H1 (cell line): ENCODE results near the gene ARL6IP4. TPM values are rescaled to one million over a fixed set of nuclear protein-coding genes. Genes with fewer than 3 reads are reported as not detected.

Source experiments
- CTCF ChIA-PET: fragments of 300-600 bp; sonication (Branson Sonifier 250); formaldehyde crosslinking; loops from one replicate; lab custom pipeline; 2021; ENCODE audit not compliant: partially characterized antibody; lab: Charles Lee
- POLR2A ChIA-PET: fragments of 300-600 bp; sonication (Branson Sonifier 250); formaldehyde crosslinking; loops from one replicate; lab custom pipeline; 2021; ENCODE audit warnings: inconsistent platforms; ENCODE audit not compliant: partially characterized antibody; lab: Charles Lee
- DNase-seq, 2 experiments: peaks; one replicate each; pipeline versions ENCODE4 v3.0.0 to v3.0.0-alpha.2; 2010 to 2022; ENCODE audit warnings: low spot score in 2 of 2, low read depth in 1 of 2, mixed read lengths in 1 of 2
- FAIRE-seq: peaks from 2 replicates; lab custom pipeline; 2011; peaks lifted over from hg19 to GRCh38; lab: Jason Lieb, UNC
- H2AFZ ChIP-seq: 2 replicates; pipeline ENCODE4 v1.8.1; 2012; ENCODE audit warnings: low read length, inconsistent platforms
- H2AK5ac ChIP-seq: 2 replicates; pipeline ENCODE4 v1.6.1; 2013; ENCODE audit warnings: low read depth, low read length
- H2BK120ac ChIP-seq: replicated peaks from 2 replicates; pipeline ENCODE3; 2013; ENCODE audit warnings: low read depth, low read length, inconsistent platforms
- H2BK12ac ChIP-seq: 2 replicates; pipeline ENCODE4 v1.6.1; 2013; ENCODE audit warnings: low read depth, low read length
- H2BK15ac ChIP-seq: 2 replicates; pipeline ENCODE4 v1.6.1; 2013; ENCODE audit warnings: low read length
- H2BK20ac ChIP-seq: 2 replicates; pipeline ENCODE4 v1.6.1; 2013; ENCODE audit warnings: low read length
- H2BK5ac ChIP-seq: 2 replicates; pipeline ENCODE4 v1.6.1; 2013; ENCODE audit warnings: low read depth, low read length
- H3K14ac ChIP-seq: 2 replicates; pipeline ENCODE4 v1.6.1; 2013; ENCODE audit warnings: inconsistent platforms; ENCODE audit not compliant: insufficient read length
- H3K18ac ChIP-seq: 2 replicates; pipeline ENCODE4 v1.6.1; 2013; ENCODE audit warnings: low read length; ENCODE audit errors: extremely low read depth
- H3K23ac ChIP-seq: 2 replicates; pipeline ENCODE4 v1.6.1; 2013; ENCODE audit warnings: inconsistent platforms; ENCODE audit not compliant: insufficient read length
- H3K23me2 ChIP-seq: 2 replicates; pipeline ENCODE4 v1.6.1; 2013; ENCODE audit warnings: low read depth, low read length
- H3K27ac ChIP-seq: 2 replicates; pipeline ENCODE4 v1.6.1; 2011; ENCODE audit warnings: low read depth, low read length, inconsistent platforms
- H3K27me3 ChIP-seq, 4 experiments: replicated peaks in 1 of 4; 1 replicate in 1 of 4; 2 replicates in 3 of 4; pipeline versions ENCODE4 v1.6.1 to v1.8.1; 2011 to 2013; ENCODE audit warnings: low read length in 3 of 4, mild to moderate bottlenecking in 3 of 4, inconsistent platforms in 2 of 4, mixed read lengths in 2 of 4, moderate library complexity in 1 of 4; ENCODE audit not compliant: control insufficient read depth in 3 of 4, insufficient read depth in 3 of 4; ENCODE audit errors: extremely low read depth in 1 of 4
- H3K36me3 ChIP-seq, 4 experiments: 2 replicates each; pipeline versions ENCODE4 v1.6.1 to v1.8.1; 2011 to 2013; ENCODE audit warnings: mild to moderate bottlenecking in 4 of 4, low read length in 3 of 4, moderate library complexity in 2 of 4, control low read depth in 1 of 4, inconsistent platforms in 1 of 4; ENCODE audit not compliant: insufficient read depth in 4 of 4, control insufficient read depth in 2 of 4
- H3K4ac ChIP-seq: replicated peaks from 2 replicates; pipeline ENCODE3; 2013; ENCODE audit warnings: low read length, low read depth, mixed read lengths, inconsistent platforms; ENCODE audit not compliant: insufficient read length
- H3K4me1 ChIP-seq, 4 experiments: replicated peaks in 1 of 4; 1 replicate in 1 of 4; 2 replicates in 3 of 4; pipeline versions ENCODE4 v1.6.1 to v1.8.1; 2011 to 2013; ENCODE audit warnings: low read length in 3 of 4, inconsistent platforms in 2 of 4, mixed read lengths in 1 of 4; ENCODE audit not compliant: insufficient read depth in 4 of 4, control insufficient read depth in 3 of 4
- H3K4me2 ChIP-seq, 2 experiments: 2 replicates each; pipeline versions ENCODE4 v1.6.1 to v1.8.1; 2011 to 2013; ENCODE audit warnings: low read depth in 2 of 2, low read length in 2 of 2, control low read depth in 1 of 2, inconsistent platforms in 1 of 2, mild to moderate bottlenecking in 1 of 2; ENCODE audit not compliant: insufficient read depth in 1 of 2
- H3K4me3 ChIP-seq, 4 experiments: fragments of 200-600, 300-600 bp in 1 of 4; sonication (generic), shearing (Covaris generic), sonication (Bioruptor Twin) in 1 of 4; 2 replicates each; pipeline versions ENCODE4 v1.5.1 to v1.8.1; 2011 to 2016; ENCODE audit warnings: low read length in 4 of 4, low read depth in 3 of 4, control low read depth in 2 of 4, inconsistent platforms in 2 of 4, mild to moderate bottlenecking in 2 of 4, mixed read lengths in 1 of 4, moderate library complexity in 1 of 4; ENCODE audit not compliant: insufficient read depth in 2 of 4; ENCODE audit errors: extremely low read depth in 1 of 4
- H3K56ac ChIP-seq: replicated peaks from 2 replicates; pipeline ENCODE3; 2013; ENCODE audit warnings: low read depth, mild to moderate bottlenecking, mixed read lengths, low read length, inconsistent platforms; ENCODE audit not compliant: insufficient read length
- H3K79me1 ChIP-seq: 2 replicates; pipeline ENCODE4 v1.6.1; 2013; ENCODE audit warnings: low read depth, low read length, control low read depth
- H3K79me2 ChIP-seq, 2 experiments: 2 replicates each; pipeline versions ENCODE4 v1.6.1 to v1.8.1; 2012 to 2013; ENCODE audit warnings: low read length in 2 of 2, mild to moderate bottlenecking in 2 of 2, inconsistent platforms in 1 of 2; ENCODE audit not compliant: insufficient read depth in 2 of 2, control insufficient read depth in 1 of 2
- H3K9ac ChIP-seq, 4 experiments: replicated peaks in 1 of 4; 1 replicate in 1 of 4; 2 replicates in 3 of 4; pipeline versions ENCODE4 v1.6.1 to v1.8.1; 2011 to 2013; ENCODE audit warnings: low read depth in 3 of 4, low read length in 3 of 4, control low read depth in 2 of 4, mild to moderate bottlenecking in 2 of 4, moderate library complexity in 2 of 4, inconsistent platforms in 1 of 4; ENCODE audit errors: extremely low read depth in 1 of 4
- H3K9me3 ChIP-seq, 2 experiments: 2 replicates each; pipeline versions ENCODE4 v1.6.1 to v1.8.1; 2012 to 2013; ENCODE audit warnings: mild to moderate bottlenecking in 2 of 2, moderate library complexity in 2 of 2, control low read depth in 1 of 2, inconsistent platforms in 1 of 2, low read depth in 1 of 2, low read length in 1 of 2, mixed read lengths in 1 of 2; ENCODE audit not compliant: insufficient read depth in 2 of 2
- H4K20me1 ChIP-seq, 2 experiments: replicated peaks in 1 of 2; 2 replicates each; pipeline versions ENCODE3 to v1.8.1; 2011 to 2013; ENCODE audit warnings: inconsistent platforms in 2 of 2, low read length in 2 of 2, mild to moderate bottlenecking in 1 of 2; ENCODE audit not compliant: insufficient read depth in 2 of 2, control insufficient read depth in 1 of 2
- H4K5ac ChIP-seq: 2 replicates; pipeline ENCODE4 v1.6.1; 2013; ENCODE audit warnings: low read length, low read depth, mixed read lengths, inconsistent platforms; ENCODE audit not compliant: insufficient read length
- H4K8ac ChIP-seq: 2 replicates; pipeline ENCODE4 v1.8.0; 2013; ENCODE audit warnings: mild to moderate bottlenecking, moderate library complexity, low read length, inconsistent platforms; ENCODE audit not compliant: insufficient read depth; ENCODE audit errors: extremely low read depth
- H4K91ac ChIP-seq: replicated peaks from 2 replicates; pipeline ENCODE3; 2013; ENCODE audit warnings: low read length, mixed read lengths, inconsistent platforms; ENCODE audit not compliant: insufficient read length
- ASH2L ChIP-seq: fragments of 200-600, 300-600 bp; sonication (generic); IDR thresholded peaks from one replicate; pipeline ENCODE4 v1.7.1; 2017; ENCODE audit warnings: low read length
- CTBP2 ChIP-seq: IDR thresholded peaks from 2 replicates; pipeline ENCODE4 v1.7.0; 2011; ENCODE audit warnings: borderline replicate concordance, mild to moderate bottlenecking, moderate library complexity, mixed read lengths, low read length; ENCODE audit not compliant: insufficient read depth, insufficient read length
- JUND ChIP-seq: IDR thresholded peaks from 2 replicates; pipeline ENCODE4 v1.6.1; 2011; ENCODE audit warnings: mild to moderate bottlenecking, improper control_type of control experiment, low read length
- SIRT6 ChIP-seq: IDR thresholded peaks from one replicate; pipeline ENCODE4 v1.7.1; 2012; ENCODE audit warnings: low read length, inconsistent platforms
- TCF12 ChIP-seq: IDR thresholded peaks from 2 replicates; pipeline ENCODE4 v1.6.1; 2011; ENCODE audit warnings: low read depth, mild to moderate bottlenecking, low read length
- WGBS, 2 experiments: shearing (Covaris generic) in 1 of 2; methylation state at CpG; one replicate each; pipeline versions ENCODE4 v1.1.6 to v1.1.7; 2013 to 2015; ENCODE audit warnings: low lambda C conversion rate in 2 of 2, mixed read lengths in 2 of 2, inconsistent platforms in 1 of 2, low coverage in 1 of 2, missing lambda C conversion rate in 1 of 2; ENCODE audit not compliant: insufficient replicate concordance in 2 of 2, insufficient coverage in 1 of 2, insufficient read length in 1 of 2; ENCODE audit errors: extremely low coverage in 1 of 2, missing lambda C conversion rate in 1 of 2; 5-methylcytosine and 5-hydroxymethylcytosine counted together
- polyA plus RNA-seq, 7 experiments: library from polyadenylated mRNA; depleted of rRNA in 3 of 7; stranded (reverse) in 5 of 7; unstranded in 2 of 7; fragments of >200 nt in 5 of 7; fragments of 200-250 nt in 2 of 7; gene quantifications; 1 replicate in 5 of 7; 2 replicates in 1 of 7; 4 replicates in 1 of 7; pipeline versions ENCODE4 v1.2.1 to v1.2.3, GENCODE V29; 2011 to 2013; ENCODE audit warnings: missing spikeins in 2 of 7, mixed read lengths in 2 of 7
- total RNA-seq: library from RNA; stranded (reverse); fragmentation: NEBNext Ultra II Directional; extraction: Animal tissue kit (Norgen Biotek cat#: 25700); gene quantifications from 2 replicates; pipeline ENCODE4 v1.2.1, GENCODE V29; 2021

Gene ARL6IP4
- total and polyA plus RNA-seq, 2 of the 8 experiments (the other 6 are each of a cell fraction or from before 2014, with no cell fraction given), result 76.4 to 109 TPM

DNA sequence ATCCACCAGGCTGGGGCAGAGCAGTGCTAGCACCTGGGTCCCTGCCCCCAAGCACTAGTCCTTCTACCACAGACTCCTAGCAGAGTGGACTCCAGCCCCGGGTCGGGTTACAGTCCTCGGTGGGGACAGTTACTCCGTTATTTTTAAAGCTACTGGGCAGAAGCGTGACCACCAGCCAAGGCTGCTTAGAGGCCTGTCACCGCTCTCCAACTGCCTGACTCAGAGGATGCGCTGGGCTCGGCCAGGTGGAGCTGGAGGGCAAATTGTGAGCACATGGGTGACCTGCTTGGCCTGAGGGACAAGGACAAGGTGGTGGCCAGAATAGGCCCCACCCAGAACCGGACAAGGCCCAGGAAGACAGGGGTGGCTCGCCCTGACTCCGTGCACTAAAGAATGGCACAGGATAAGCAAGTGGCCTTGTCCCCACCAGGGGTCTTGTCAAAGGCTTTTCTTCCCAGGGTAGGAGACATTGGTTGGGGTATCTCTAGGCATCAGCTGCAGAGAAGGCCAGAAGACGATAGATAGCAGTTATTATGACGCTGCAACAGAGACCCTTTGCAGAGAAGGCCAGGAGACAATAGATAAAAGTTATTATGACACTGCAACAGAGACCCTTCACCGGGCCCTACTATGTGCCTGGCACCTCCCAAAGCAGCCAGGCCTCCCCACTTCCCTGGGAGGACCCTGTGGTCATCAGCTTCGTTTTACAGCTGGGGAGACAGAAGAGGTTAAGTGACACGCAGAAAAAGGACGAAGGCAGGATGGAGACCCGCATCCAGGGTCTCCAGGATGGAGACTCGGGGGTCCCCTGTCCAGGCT is 15.8 kb upstream of the ARL6IP4 start:
- H3K27ac ChIP-seq, result no peak overlapping the region
- DNase-seq, result no peak
- no peak overlapping the region for H3K18ac ChIP-seq
- FAIRE-seq, result no peak
- no peak overlapping the region for H3K23ac ChIP-seq
- POLR2A ChIA-PET, result interaction anchor here (1.0 to 1.2 kb wide), 2 partner anchors 18 to 273 kb away, joined by 3 to 5 read pairs; no protein-coding TSS in a partner anchor
- CTCF ChIA-PET, result interaction anchor here (0.9 to 2.0 kb wide), 4 partner anchors 8 to 273 kb away, joined by 3 to 6 read pairs (median 4); no protein-coding TSS in a partner anchor
- H2BK15ac ChIP-seq, result no peak overlapping the region
- H4K20me1 ChIP-seq, result peaks cover 5 to 13% of the 10 kb centered on the region in 2 experiments
- H3K36me3 ChIP-seq, result peaks cover 0 to under 1% (median 0%) of the 10 kb centered on the region in 4 experiments; a peak in 1 of 8 replicates
- no peak overlapping the region for H2AFZ ChIP-seq
- H2BK120ac ChIP-seq, result no peak overlapping the region
- no peak overlapping the region for H3K9ac ChIP-seq
- no peak for TF ChIP-seq CTBP2
- TF ChIP-seq JUND, result no peak
- no peak for TF ChIP-seq ASH2L
- no peak for TF ChIP-seq TCF12
- TF ChIP-seq SIRT6, result no peak
- peak overlapping the region in 1 of 2 experiments; percentile 14; a peak in 1 of 4 replicates for H3K4me2 ChIP-seq
- WGBS, 2 experiments, result 84% methylated on average over 19 of the region's 19 CpGs; no CpG with 5 or more reads in 1 of the 2 experiments
- H3K9me3 ChIP-seq, result no peaks in the 10 kb centered on the region
- no peak overlapping the region for H2BK20ac ChIP-seq
- H3K23me2 ChIP-seq, result peaks cover 3% of the 10 kb centered on the region; the same call in 1 of the 2 replicates
- H4K5ac ChIP-seq, result no peak overlapping the region
- H2BK12ac ChIP-seq, result no peak overlapping the region
- no peak overlapping the region for H2BK5ac ChIP-seq
- no peak overlapping the region for H3K4me3 ChIP-seq
- no peak overlapping the region for H4K8ac ChIP-seq
- no peak overlapping the region for H3K4ac ChIP-seq
- no peaks in the 10 kb centered on the region for H3K79me1 ChIP-seq
- H2AK5ac ChIP-seq, result no peak overlapping the region
- H4K91ac ChIP-seq, result no peak overlapping the region
- no peak overlapping the region for H3K56ac ChIP-seq
- H3K27me3 ChIP-seq, result no peaks in the 10 kb centered on the region
- no peaks in the 10 kb centered on the region for H3K79me2 ChIP-seq
- H3K4me1 ChIP-seq, result peaks cover 4 to 5% (median 5%) of the 10 kb centered on the region in 4 experiments; a peak in 6 of 7 replicates
- H3K14ac ChIP-seq, result no peak overlapping the region
